ENCODE measurements around the gene CORO2A. TPM values are rescaled to one million over a fixed set of nuclear protein-coding genes. Genes with fewer than 3 reads are reported as not detected.
"Not testable (repeated sequence)": the region's sequence is repeated elsewhere in the genome, so short reads cannot be mapped to it uniquely, and the experiment has no call there.

Gene CORO2A
- total RNA-seq, 1 donor from 2014 or later, result 5.9 TPM

DNA sequence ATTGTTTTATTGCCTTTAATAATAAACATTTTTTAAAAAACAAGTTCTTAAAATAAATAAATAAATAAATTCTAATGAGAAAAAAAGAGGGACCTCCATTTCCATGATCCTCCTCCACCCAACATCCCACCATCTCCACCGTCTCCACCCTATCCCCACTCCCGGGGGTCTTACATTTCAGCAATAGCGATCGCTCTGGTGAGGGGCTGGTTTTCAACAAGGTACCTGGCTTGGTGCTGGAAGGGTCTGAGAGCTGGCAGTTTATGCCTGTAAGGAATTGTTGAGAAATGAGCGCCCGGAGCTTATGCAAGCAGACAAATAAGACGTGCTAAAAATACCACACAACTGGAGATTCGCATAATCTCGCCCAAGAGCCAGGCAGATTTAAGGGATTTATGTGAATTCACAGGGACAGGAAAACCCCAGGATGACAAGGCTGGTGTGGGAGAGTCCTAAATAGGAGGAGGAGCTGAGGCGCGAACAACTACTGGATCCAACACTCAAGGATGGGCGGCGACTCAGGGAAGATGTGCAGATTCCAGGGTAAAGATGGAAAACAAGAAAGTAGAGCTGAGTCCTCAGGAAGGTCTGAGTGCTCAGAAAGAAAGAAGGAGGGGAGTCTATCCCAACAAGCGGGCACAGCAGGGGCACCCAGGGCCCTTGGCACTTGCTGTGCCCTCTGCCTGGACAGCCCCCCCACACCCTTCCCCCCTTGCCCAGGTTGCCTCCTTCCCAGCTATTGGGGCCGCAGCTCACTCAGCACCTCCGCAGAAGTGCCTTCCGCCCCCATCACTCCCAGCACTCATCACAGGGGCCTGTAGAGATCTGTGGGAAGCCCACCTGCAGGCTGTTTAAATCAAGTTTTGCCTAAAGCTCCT lies 100.5 kb downstream of the CORO2A start:
- H3K27ac Mint-ChIP-seq, result no peak overlapping the region
- no peaks in the 10 kb centered on the region for H3K4me1 Mint-ChIP-seq
- TF ChIP-seq, protein P1, sequence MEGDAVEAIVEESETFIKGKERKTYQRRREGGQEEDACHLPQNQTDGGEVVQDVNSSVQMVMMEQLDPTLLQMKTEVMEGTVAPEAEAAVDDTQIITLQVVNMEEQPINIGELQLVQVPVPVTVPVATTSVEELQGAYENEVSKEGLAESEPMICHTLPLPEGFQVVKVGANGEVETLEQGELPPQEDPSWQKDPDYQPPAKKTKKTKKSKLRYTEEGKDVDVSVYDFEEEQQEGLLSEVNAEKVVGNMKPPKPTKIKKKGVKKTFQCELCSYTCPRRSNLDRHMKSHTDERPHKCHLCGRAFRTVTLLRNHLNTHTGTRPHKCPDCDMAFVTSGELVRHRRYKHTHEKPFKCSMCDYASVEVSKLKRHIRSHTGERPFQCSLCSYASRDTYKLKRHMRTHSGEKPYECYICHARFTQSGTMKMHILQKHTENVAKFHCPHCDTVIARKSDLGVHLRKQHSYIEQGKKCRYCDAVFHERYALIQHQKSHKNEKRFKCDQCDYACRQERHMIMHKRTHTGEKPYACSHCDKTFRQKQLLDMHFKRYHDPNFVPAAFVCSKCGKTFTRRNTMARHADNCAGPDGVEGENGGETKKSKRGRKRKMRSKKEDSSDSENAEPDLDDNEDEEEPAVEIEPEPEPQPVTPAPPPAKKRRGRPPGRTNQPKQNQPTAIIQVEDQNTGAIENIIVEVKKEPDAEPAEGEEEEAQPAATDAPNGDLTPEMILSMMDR (IDR thresholded peaks at IDR 0.05; ENCODE audit: unreplicated experiment), result no peak
- H3K9me3 Mint-ChIP-seq, result no peaks in the 10 kb centered on the region
- no peak overlapping the region for H3K4me3 Mint-ChIP-seq
- DNase-seq (ENCODE audit: low spot score in 2 of 2, unreplicated experiment in 2 of 2), result no peak
- H3K36me3 Mint-ChIP-seq, result no peaks in the 10 kb centered on the region
- no peaks in the 10 kb centered on the region for H3K27me3 Mint-ChIP-seq (ENCODE audit: low read depth)

DNA sequence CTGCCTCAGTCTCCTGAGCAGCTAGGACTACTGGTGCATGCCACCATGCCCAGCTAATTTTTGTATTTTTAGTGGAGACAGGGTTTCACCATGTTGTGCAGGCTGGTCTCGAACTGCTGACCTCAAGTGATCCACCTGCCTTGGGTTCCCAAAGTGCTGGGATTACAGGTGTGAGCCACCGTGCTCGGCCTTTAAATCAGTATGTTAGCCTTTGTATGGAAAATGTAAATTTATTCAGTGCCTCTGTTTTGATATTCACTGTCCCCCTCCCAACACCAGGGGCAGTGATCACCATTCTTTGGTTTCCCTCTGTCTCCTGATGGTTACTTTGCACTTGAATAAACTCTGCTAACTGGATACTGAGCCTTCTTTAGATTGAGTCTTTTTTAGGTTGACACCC lies 101.8 kb downstream of the CORO2A start:
- H3K36me3 Mint-ChIP-seq; H3K27me3 Mint-ChIP-seq (ENCODE audit: low read depth); H3K9me3 Mint-ChIP-seq; H3K4me1 Mint-ChIP-seq; H3K27ac Mint-ChIP-seq; DNase-seq (ENCODE audit: low spot score in 2 of 2, unreplicated experiment in 2 of 2); H3K4me3 Mint-ChIP-seq: not testable (repeated sequence)

DNA sequence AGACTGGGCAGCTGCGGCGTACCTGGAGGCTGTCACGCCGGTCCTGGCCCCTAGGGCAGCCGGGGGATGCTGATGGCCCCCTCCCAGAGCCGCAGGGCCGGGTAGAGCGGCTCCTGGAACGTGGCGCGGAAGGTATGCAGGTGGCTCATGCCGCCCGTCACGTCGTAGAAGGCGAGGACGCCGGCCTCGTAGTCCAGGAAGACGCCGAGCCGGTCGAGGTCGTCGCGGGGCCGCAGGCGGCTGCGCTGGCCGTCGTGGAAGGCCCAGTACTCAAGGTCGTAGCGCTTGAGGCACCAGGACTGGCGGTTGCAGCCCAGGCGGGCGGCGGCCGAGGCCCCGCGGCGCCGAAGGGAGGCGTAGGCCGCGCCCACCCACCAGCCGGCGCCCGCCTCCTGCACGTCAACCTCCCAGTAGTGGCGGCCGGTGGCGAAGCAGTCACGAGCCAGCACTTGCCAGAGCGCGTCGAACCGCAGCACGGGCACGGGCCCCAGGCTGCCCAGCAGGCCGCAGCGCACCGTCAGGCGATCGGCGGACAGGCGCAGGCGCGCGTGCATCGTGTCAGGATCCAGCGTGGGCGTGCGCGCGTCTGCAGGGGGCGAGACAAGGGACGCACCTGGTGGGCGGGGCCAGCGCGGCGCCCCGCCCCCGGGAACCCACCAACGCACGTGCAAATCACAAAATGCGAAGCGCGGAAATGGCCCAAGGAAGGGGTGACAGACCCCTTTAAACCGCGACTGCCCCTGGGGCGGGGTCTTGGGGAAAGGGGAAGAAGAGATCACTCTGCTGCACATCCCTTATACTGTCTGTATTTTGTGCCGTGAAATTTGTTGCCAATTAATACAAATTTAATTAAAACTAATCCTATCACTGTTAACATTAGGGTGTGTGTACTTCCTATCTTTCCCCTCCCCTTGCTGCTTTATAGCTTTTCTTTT lies 104.8 kb downstream of the CORO2A start:
- peaks cover 13% of the 10 kb centered on the region for H3K36me3 Mint-ChIP-seq
- no peak for DNase-seq (ENCODE audit: low spot score in 2 of 2, unreplicated experiment in 2 of 2)
- H3K4me3 Mint-ChIP-seq, result no peak overlapping the region
- peaks cover 3% of the 10 kb centered on the region for H3K4me1 Mint-ChIP-seq
- TF ChIP-seq, protein P1 (IDR thresholded peaks at IDR 0.05; ENCODE audit: unreplicated experiment), result no peak
- no peak overlapping the region for H3K27ac Mint-ChIP-seq
- H3K27me3 Mint-ChIP-seq (ENCODE audit: low read depth), result no peaks in the 10 kb centered on the region
- no peaks in the 10 kb centered on the region for H3K9me3 Mint-ChIP-seq

DNA sequence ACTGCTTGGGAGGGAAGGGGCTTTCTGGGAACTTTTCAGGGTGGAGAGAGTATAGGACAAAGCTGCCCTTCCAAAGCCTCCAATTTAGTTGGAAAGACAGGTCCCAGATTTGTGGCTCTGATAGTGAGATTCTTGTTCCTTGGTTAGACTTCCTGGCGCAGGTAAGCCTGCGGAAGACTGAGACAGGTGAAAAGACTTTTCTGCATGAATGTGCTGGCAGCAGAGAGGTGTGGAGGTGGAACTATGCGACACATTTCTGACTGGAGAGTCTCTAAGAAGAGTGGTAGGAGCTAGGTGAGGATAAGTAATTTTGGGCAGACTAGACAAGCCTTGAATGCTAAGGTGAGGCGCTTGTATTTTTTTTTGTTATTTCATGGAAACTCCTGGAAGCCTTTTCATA lies 106.0 kb downstream of the CORO2A start:
- TF ChIP-seq, protein P1 (IDR thresholded peaks at IDR 0.05; ENCODE audit: unreplicated experiment), result no peak
- Mint-ChIP-seq H3K36me3 (peaks cover 13% of the 10 kb centered on the region), H3K4me1 (peaks cover 3% of the 10 kb centered on the region)

DNA sequence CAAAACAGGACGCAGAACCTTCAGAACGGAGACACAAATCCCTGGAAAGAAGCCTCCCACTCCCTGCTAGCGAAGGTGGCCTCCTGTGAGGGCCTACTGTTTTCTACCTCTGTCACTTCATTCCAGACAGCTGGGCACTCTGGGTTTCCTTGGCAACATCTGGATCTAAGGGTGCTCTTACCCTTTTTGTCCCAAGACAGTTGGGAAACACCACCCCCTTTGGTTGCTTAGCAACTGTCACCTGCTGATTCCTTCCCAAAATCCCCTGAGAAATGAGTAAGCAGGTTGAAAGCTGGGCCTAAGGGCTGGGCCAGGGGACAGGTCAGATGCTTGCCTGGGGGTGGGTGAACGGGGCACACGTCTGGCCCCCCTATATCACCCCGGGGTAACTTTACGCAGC lies 106.5 kb downstream of the CORO2A start:
- Mint-ChIP-seq H3K36me3 (peaks cover 13% of the 10 kb centered on the region), H3K9me3 (no peaks in the 10 kb centered on the region), H3K4me3 (no peak overlapping the region), H3K27ac (no peak overlapping the region), H3K4me1 (peaks cover 3% of the 10 kb centered on the region), H3K27me3 (ENCODE audit: low read depth) (no peaks in the 10 kb centered on the region)
- no peak for DNase-seq (ENCODE audit: low spot score in 2 of 2, unreplicated experiment in 2 of 2)
- TF ChIP-seq, protein P1 (IDR thresholded peaks at IDR 0.05; ENCODE audit: unreplicated experiment), result no peak

More for the DNA sequence above, 106.0 kb downstream of the CORO2A start:
- Mint-ChIP-seq H3K27ac (no peak overlapping the region), H3K27me3 (ENCODE audit: low read depth) (no peaks in the 10 kb centered on the region), H3K9me3 (no peaks in the 10 kb centered on the region), H3K4me3 (no peak overlapping the region)
- no peak for DNase-seq (ENCODE audit: low spot score in 2 of 2, unreplicated experiment in 2 of 2)

DNA sequence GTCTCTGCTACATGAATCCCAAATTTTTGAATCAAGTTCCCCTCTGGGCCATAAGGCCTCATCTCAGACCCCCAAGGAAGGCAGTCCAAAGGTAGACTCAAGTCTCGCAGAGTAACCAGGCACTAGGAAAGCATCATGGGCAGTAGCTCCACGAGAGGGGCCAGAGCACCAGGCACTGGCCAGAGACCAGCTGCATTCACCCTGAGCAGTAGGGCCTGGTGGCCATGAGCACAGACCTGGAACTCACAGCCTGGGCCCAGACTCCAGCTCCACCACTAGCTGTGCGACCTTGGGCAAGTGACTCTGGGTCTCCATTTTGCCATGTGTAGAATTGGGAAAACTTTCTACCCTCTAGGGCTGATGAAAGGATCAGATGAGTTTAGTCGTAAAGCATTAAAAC lies 107.4 kb downstream of the CORO2A start:
- Mint-ChIP-seq H3K4me3 (no peak overlapping the region), H3K27me3 (ENCODE audit: low read depth) (no peaks in the 10 kb centered on the region), H3K4me1 (peaks cover 3% of the 10 kb centered on the region), H3K27ac (no peak overlapping the region), H3K36me3 (peaks cover 13% of the 10 kb centered on the region), H3K9me3 (no peaks in the 10 kb centered on the region)
- no peak for DNase-seq (ENCODE audit: low spot score in 2 of 2, unreplicated experiment in 2 of 2)
- TF ChIP-seq, protein P1 (IDR thresholded peaks at IDR 0.05; ENCODE audit: unreplicated experiment), result no peak

Measured in mesothelial cell of epicardium (in vitro differentiated cells).